ENCODE data around the gene BPTF. TPM values are rescaled to one million over a fixed set of nuclear protein-coding genes. Genes with fewer than 3 reads are reported as not detected.
A peak's percentile ranks its signal among the peaks of the same experiment; 100 is the strongest.
"Not testable (repeated sequence)": the region's sequence is repeated elsewhere in the genome, so short reads cannot be mapped to it uniquely, and the experiment has no call there.

The BPTF gene
- total RNA-seq, 1 experiment from 2014 or later, result 17.2 TPM

- H3K27me3 ChIP-seq, result peaks cover 4% of the 10 kb centered on the region; the same call in 1 of the 2 replicates
- H3K9me3 ChIP-seq, result no peaks in the 10 kb centered on the region
- no peaks in the 10 kb centered on the region for H3K36me3 ChIP-seq
- DNase-seq, result no peak
- H3K4me3 ChIP-seq, result no peak overlapping the region
Measured at GRCh38 chr17:67999291-67999911, 174.1 kb downstream of the BPTF start.

DNA sequence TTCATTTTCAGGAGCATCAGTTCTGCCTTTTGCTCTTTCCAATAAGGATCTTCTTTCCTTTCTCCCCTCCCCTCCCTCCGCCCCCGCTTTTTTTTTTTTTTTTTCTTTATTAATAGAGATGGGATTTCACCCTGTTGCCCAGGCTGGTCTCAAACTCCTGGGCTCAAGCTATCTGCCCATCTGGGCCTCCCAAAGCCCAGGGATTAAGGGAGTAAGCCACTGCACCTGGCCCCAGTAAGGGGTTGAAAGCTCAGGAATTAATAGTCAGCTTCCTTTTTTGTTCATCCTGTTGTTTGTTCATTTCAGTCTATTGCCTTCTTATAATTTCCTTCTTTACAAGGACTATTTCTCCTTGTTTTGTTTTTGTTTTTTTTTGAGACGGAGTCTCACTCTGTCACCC, 178.9 kb downstream of the BPTF start:
- Histone ChIP-seq H3K27me3 (no peaks in the 10 kb centered on the region), H3K9me3 (no peaks in the 10 kb centered on the region), H3K4me3 (no peak overlapping the region), H3K36me3 (no peaks in the 10 kb centered on the region)
- DNase-seq, result no peak

DNA sequence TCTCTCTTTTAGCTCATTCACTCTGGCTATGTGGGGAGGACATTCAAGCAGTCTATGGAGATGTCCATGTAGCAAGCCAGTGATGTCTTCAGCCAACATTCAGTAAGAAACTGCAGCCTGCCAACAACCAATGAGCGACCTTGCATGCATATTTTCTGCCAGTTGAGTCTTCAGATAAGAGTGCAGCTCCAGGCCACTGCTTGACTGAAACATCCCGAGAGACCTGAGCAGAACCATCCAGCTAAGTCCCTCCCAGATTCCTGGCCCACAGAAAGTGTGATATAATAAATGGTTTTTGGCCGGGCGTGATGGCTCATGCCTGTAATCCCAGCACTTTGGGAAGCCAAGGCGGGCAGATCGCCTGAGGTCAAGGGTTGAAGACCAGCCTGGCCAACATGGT, 181.5 kb downstream of the BPTF start:
- no peak overlapping the region for H3K4me3 ChIP-seq
- no peaks in the 10 kb centered on the region for H3K27me3 ChIP-seq
- H3K9me3 ChIP-seq, result no peaks in the 10 kb centered on the region
- peak; percentile 51 for DNase-seq
- no peaks in the 10 kb centered on the region for H3K36me3 ChIP-seq

- peak; percentile 43 for DNase-seq
- H3K9me3 ChIP-seq, result no peaks in the 10 kb centered on the region
- H3K27me3 ChIP-seq, result no peaks in the 10 kb centered on the region
- H3K36me3 ChIP-seq, result no peaks in the 10 kb centered on the region
- no peak overlapping the region for H3K4me3 ChIP-seq
Measured at GRCh38 chr17:68011199-68011665, 185.9 kb downstream of the BPTF start.

- Histone ChIP-seq H3K36me3 (no peaks in the 10 kb centered on the region), H3K27me3 (no peaks in the 10 kb centered on the region), H3K9me3 (no peaks in the 10 kb centered on the region), H3K4me3 (no peak overlapping the region)
- DNase-seq, result no peak
Measured at GRCh38 chr17:68013385-68013784, 188.1 kb downstream of the BPTF start.

GRCh38 chr17:68015081-68015723, 189.9 kb downstream of the BPTF start:
- Histone ChIP-seq H3K27me3 (no peaks in the 10 kb centered on the region), H3K36me3 (no peaks in the 10 kb centered on the region), H3K4me3 (no peak overlapping the region), H3K9me3 (no peaks in the 10 kb centered on the region)
- no peak for DNase-seq

- Histone ChIP-seq H3K36me3 (no peaks in the 10 kb centered on the region), H3K9me3 (no peaks in the 10 kb centered on the region), H3K4me3 (no peak overlapping the region), H3K27me3 (no peaks in the 10 kb centered on the region)
- DNase-seq, result no peak
Measured at GRCh38 chr17:68016838-68017237, 191.5 kb downstream of the BPTF start.

DNA sequence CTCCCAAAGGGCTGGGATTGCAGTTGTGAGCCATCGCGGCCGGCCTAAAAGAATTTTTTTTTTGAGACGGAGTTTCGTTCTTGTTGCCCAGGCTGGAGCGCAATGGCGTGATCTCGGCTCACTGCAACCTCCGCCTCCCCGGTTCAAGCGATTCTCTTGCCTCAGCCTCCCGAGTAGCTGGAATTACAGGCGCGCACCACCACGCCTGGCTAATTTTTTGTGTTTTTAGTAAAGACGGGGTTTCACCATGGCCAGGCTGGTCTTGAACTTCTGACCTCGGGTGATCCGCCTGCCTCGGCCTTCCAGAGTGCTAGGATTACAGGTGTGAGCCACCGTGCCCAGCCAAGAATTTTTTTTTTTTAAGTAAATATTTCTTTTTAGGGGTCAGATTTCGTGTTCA, 193.2 kb downstream of the BPTF start:
- DNase-seq, H3K9me3 ChIP-seq, H3K4me3 ChIP-seq, H3K36me3 ChIP-seq, H3K27me3 ChIP-seq: not testable (repeated sequence)

GRCh38 chr17:68019336-68019674, 194.0 kb downstream of the BPTF start:
- DNase-seq, result peak; percentile 21

DNA sequence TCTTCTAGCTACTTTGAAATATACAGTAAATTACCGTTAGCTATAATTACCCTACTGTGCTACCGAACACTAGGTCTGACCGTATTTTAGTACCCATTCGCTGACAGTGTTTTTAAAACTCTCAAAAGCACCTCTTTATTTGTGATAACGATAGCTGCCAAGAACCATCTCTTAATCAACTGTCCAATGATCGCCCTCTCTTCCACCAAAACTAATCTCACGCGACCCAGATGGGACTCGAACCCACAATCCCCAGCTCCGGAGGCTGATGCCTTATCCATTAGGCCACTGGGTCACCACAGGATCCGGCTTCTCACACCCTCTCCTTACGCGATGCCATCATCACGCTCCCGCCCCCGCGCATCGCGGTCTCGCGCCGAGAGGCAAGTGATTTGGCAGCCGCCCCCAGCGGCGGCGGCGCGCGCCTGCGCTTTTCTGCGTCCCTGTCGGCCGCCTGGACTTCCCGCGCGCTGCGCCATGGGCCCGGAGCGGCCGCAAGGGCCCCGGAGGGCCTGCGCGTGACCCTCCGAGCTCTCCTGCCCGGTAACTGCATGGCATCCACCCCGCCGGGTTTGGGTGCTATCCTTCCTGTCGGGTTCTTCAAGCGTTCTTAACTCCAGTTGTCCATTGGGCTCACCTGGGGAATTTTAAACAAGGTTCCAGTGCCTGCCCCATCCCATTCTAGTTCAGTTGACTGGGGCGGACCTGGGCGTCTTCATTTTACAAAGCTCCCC, 194.5 kb downstream of the BPTF start:
- peak overlapping the region; percentile 55 for H3K4me3 ChIP-seq
- no peaks in the 10 kb centered on the region for H3K27me3 ChIP-seq
- no peaks in the 10 kb centered on the region for H3K36me3 ChIP-seq
- H3K9me3 ChIP-seq, result no peaks in the 10 kb centered on the region
- DNase-seq, result peak; percentile 93

More at GRCh38 chr17:68019336-68019674, 194.0 kb downstream of the BPTF start:
- Histone ChIP-seq H3K4me3 (no peak overlapping the region), H3K27me3 (no peaks in the 10 kb centered on the region), H3K9me3 (no peaks in the 10 kb centered on the region), H3K36me3 (no peaks in the 10 kb centered on the region)

DNA sequence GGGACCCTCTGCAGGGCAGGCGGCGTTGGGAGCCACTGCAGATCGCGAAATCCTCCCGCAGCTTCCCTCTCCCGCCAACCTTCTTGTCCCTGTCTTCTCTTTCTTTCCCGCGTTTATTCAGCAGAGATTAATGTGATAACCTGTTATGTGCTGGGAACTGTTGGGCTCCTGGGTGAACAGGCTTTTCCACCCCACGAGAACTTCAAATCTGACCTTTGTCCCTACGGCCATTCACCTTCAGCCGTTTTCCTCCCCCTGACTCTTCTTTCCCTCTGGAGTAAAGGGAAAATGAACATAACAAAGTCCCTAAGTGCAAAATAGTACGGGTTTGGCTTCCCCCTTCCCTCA, 195.1 kb downstream of the BPTF start:
- Histone ChIP-seq H3K4me3 (peak overlapping the region; percentile 55), H3K36me3 (no peaks in the 10 kb centered on the region), H3K27me3 (no peaks in the 10 kb centered on the region), H3K9me3 (no peaks in the 10 kb centered on the region)
- no peak for DNase-seq

DNA sequence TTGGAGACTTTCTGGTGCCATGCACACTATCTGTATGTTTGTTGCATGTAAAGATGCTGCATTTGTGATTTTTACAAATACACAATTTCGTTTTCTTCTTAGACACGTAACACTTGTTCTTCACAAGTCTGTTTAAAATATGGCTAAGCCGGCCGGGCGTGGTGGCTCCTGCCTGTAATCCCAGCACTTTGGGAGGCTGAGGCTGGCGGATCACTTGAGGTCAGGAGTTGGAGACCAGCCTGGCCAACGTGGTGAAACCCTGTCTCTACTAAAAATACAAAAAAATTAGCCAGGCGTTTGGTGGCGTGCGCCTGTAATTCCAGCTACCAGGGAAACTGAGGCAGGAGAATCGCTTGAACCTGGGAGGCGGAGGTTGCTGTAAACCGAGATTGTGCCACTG, 195.5 kb downstream of the BPTF start:
- H3K36me3 ChIP-seq, H3K27me3 ChIP-seq, H3K9me3 ChIP-seq, DNase-seq: not testable (repeated sequence)
- peak overlapping the region; percentile 55 for H3K4me3 ChIP-seq

DNA sequence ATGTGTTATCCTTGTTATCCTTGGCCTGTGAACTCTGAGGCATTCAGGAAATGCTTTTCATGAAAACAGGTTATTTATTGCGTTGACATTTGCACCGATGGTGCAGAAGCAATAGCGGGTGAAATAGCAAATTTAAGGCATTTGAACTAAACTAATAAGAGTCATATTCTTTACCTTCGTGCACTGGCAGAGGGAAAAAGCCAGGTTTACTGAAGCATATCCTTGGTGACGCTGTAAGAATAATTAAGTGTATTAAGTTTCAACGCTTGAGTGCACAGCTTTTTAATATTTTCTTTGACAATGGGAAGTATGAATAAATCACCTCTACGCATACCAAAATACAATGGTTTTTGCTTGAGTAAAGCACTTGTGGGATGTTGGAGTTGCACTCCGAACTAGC, 196.7 kb downstream of the BPTF start:
- H3K4me3 ChIP-seq, result no peak overlapping the region
- H3K9me3 ChIP-seq, result no peaks in the 10 kb centered on the region
- H3K27me3 ChIP-seq, result no peaks in the 10 kb centered on the region
- H3K36me3 ChIP-seq, result no peaks in the 10 kb centered on the region
- no peak for DNase-seq

DNA sequence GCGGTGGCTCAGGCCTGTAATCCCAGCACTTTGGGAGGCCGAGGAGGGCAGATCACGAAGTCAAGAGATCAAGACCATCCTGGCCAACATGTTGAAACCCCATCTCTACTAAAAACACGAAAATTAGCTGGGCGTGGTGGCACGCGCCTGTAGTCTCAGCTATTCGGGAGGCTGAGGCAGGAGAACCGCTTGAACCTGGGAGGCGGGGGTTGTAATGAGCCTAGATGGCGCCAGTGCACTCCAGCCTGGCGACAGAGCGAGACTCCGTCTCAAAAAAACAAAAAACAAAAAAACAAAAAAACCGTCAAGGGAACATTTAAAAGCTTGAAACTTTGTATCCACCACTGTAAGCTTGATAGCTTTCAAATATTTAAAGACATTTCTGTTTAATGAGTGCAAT, 197.2 kb downstream of the BPTF start:
- not testable (repeated sequence) for H3K27me3 ChIP-seq, H3K4me3 ChIP-seq, H3K36me3 ChIP-seq, DNase-seq, H3K9me3 ChIP-seq

DNA sequence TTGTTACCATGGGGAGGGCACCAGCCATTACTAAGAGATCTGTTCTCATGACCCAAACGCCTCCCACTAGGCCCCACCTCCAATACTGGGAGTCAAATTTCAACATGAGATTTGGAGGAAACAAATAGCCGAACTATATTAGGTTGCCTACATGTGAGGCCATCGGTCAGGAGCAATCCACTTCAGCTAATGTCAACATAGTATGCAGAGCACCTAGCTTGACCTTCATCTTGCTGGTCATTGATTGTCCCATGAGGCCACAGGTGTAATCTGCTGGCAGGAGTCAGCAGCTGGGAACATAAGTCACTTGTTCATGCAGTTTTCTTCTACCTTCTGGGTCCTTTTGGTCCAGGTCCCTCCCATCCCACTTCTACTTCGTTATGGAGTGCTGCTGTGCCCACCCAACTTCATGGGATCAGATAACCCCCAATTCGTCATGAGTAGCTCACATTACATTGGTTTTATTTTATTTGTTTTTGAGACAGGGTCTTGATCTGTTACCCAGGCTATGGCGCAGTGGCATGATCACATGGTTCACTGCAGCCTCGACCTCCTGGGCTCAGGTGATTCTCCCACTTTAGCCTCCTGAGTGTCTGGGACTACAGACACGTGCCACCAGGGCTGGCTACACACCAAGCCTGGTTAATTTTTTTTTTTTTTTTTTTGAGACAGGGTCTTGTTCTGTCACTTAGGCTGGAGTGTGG, 204.4 kb downstream of the BPTF start:
- Histone ChIP-seq H3K4me3 (no peak overlapping the region), H3K9me3 (no peaks in the 10 kb centered on the region), H3K36me3 (no peaks in the 10 kb centered on the region), H3K27me3 (no peaks in the 10 kb centered on the region)
- DNase-seq, result no peak
